SK-N-SH (cell line): Measurements from ENCODE around the gene TMA7. TPM values are rescaled to one million over a fixed set of nuclear protein-coding genes. Genes with fewer than 3 reads are reported as not detected.

Experiments
- CTCF ChIA-PET: fragments of 300-600, 350-600 bp; formaldehyde crosslinking; extraction: SDS; loops from one replicate; lab custom pipeline; 2021; lab: Yijun Ruan, JAX
- POLR2A ChIA-PET: fragments of 350-600 bp; sonication (Branson Sonifier 250); formaldehyde crosslinking; extraction: SDS; loops from one replicate; lab custom pipeline; 2020; ENCODE audit warnings: antibody characterized with exemption, inconsistent platforms; lab: Yijun Ruan, JAX
- DNase-seq: peaks from one replicate; pipeline ENCODE4 v3.0.0; 2012
- H2AFZ ChIP-seq: fragments of 200-600 bp; sonication (generic); 2 replicates; pipeline ENCODE4 v1.8.1; 2016; ENCODE audit warnings: antibody characterized with exemption, mild to moderate bottlenecking, low read depth
- H3F3A ChIP-seq: fragments of 200-600 bp; sonication (generic); replicated peaks from 2 replicates; pipeline ENCODE3; 2016; ENCODE audit warnings: antibody characterized with exemption, mild to moderate bottlenecking; ENCODE audit not compliant: insufficient read depth
- H3K27ac ChIP-seq, 2 experiments: fragments of 200-500 bp in 1 of 2; fragments of 200-600 bp in 1 of 2; sonication (Bioruptor generic) in 1 of 2; sonication (generic), shearing (Covaris generic) in 1 of 2; 2 replicates each; pipeline versions ENCODE4 v1.5.1 to v1.6.1; 2014 to 2016; ENCODE audit warnings: low read depth in 2 of 2, inconsistent platforms in 1 of 2, low read length in 1 of 2, mild to moderate bottlenecking in 1 of 2, mixed read lengths in 1 of 2
- H3K27me3 ChIP-seq: fragments of 200-600 bp; sonication (generic), shearing (Covaris generic); 2 replicates; pipeline ENCODE4 v1.6.1; 2016; ENCODE audit warnings: mixed run types; ENCODE audit not compliant: insufficient read depth
- H3K36me3 ChIP-seq, 2 experiments: fragments of 200-500 bp in 1 of 2; fragments of 200-600 bp in 1 of 2; sonication (Bioruptor generic) in 1 of 2; sonication (generic) in 1 of 2; replicated peaks in 1 of 2; 2 replicates each; pipeline versions ENCODE3 to v1.5.1; 2014 to 2016; ENCODE audit warnings: low read length in 1 of 2, mild to moderate bottlenecking in 1 of 2; ENCODE audit not compliant: insufficient read depth in 2 of 2, control insufficient read depth in 1 of 2
- H3K4me1 ChIP-seq, 2 experiments: fragments of 200-500 bp in 1 of 2; fragments of 200-600 bp in 1 of 2; sonication (Bioruptor generic) in 1 of 2; sonication (generic), shearing (Covaris generic) in 1 of 2; 2 replicates each; pipeline versions ENCODE4 v1.5.1 to v1.6.1; 2014 to 2016; ENCODE audit warnings: low read depth in 1 of 2, low read length in 1 of 2, mixed run types in 1 of 2; ENCODE audit not compliant: insufficient read depth in 2 of 2, control insufficient read depth in 1 of 2
- H3K4me2 ChIP-seq: fragments of 200-600 bp; sonication (generic), shearing (Covaris generic); 2 replicates; pipeline ENCODE4 v1.6.1; 2017; ENCODE audit warnings: mixed run types
- H3K4me3 ChIP-seq, 2 experiments: fragments of 200-500 bp in 1 of 2; fragments of 200-600 bp in 1 of 2; sonication (Bioruptor generic) in 1 of 2; sonication (generic), shearing (Covaris generic) in 1 of 2; 2 replicates each; pipeline versions ENCODE4 v1.5.1 to v1.8.1; 2014 to 2016; ENCODE audit warnings: low read depth in 2 of 2, inconsistent platforms in 1 of 2, low read length in 1 of 2, mild to moderate bottlenecking in 1 of 2, mixed read lengths in 1 of 2, moderate library complexity in 1 of 2
- H3K79me2 ChIP-seq: fragments of 200-600 bp; sonication (generic); 2 replicates; pipeline ENCODE4 v1.8.1; 2017; ENCODE audit warnings: mild to moderate bottlenecking; ENCODE audit not compliant: insufficient read depth
- H3K9ac ChIP-seq: fragments of 200-600 bp; sonication (generic); 2 replicates; pipeline ENCODE4 v1.6.1; 2017; ENCODE audit warnings: mixed run types
- H3K9me2 ChIP-seq: fragments of 200-600 bp; sonication (generic); 2 replicates; pipeline ENCODE4 v1.6.1; 2017; ENCODE audit warnings: mixed run types
- H3K9me3 ChIP-seq: fragments of 200-600 bp; sonication (generic); 2 replicates; pipeline ENCODE4 v1.6.1; 2017; ENCODE audit warnings: mixed run types, mild to moderate bottlenecking, moderate library complexity
- H4K20me1 ChIP-seq: fragments of 200-600 bp; sonication (generic); 2 replicates; pipeline ENCODE4 v1.6.1; 2017; ENCODE audit warnings: mild to moderate bottlenecking, mixed run types; ENCODE audit not compliant: insufficient read depth
- CHD2 ChIP-seq: fragments of 150-350 bp; IDR thresholded peaks from 2 replicates; pipeline ENCODE4 v1.6.1; 2018; ENCODE audit warnings: low read length; ENCODE audit not compliant: partially characterized antibody
- ELF1 ChIP-seq: IDR thresholded peaks from 2 replicates; pipeline ENCODE4 v1.4.0; 2012
- EP300 ChIP-seq, 2 experiments: IDR thresholded peaks; 2 replicates each; pipeline versions ENCODE4 v1.4.0 to v1.6.1; 2012; ENCODE audit warnings: borderline replicate concordance in 1 of 2, low read depth in 1 of 2, low read length in 1 of 2
- EZH2phosphoT487 ChIP-seq: fragments of 200-600 bp; sonication (generic); IDR thresholded peaks from 2 replicates; pipeline ENCODE4 v1.6.1; 2017; ENCODE audit warnings: low read depth, mixed run types, mild to moderate bottlenecking, antibody characterized with exemption, moderate library complexity, borderline replicate concordance
- FOXM1 ChIP-seq: IDR thresholded peaks from 2 replicates; pipeline ENCODE4 v1.4.0; 2012; ENCODE audit warnings: low read depth, mild to moderate bottlenecking
- GATA2 ChIP-seq: sonication (generic); formaldehyde crosslinking; IDR thresholded peaks from 2 replicates; pipeline ENCODE4 v1.5.0; 2020; ENCODE audit warnings: mild to moderate bottlenecking, missing genetic modification reagents
- MEF2A ChIP-seq: IDR thresholded peaks from 2 replicates; pipeline ENCODE4 v1.4.0; 2012; ENCODE audit warnings: low read depth, borderline replicate concordance
- SIN3A ChIP-seq: IDR thresholded peaks from 2 replicates; pipeline ENCODE4 v1.6.1; 2012; ENCODE audit warnings: low read depth, mild to moderate bottlenecking, low read length, moderate library complexity, borderline replicate concordance
- SMC3 ChIP-seq: IDR thresholded peaks from 2 replicates; pipeline ENCODE4 v1.6.1; 2012; ENCODE audit warnings: low read depth, low read length, improper control_type of control experiment
- TAF1 ChIP-seq: IDR thresholded peaks from 2 replicates; pipeline ENCODE4 v1.6.1; 2012; ENCODE audit warnings: low read depth, mild to moderate bottlenecking, low read length, moderate library complexity, borderline replicate concordance
- YY1 ChIP-seq: IDR thresholded peaks from 2 replicates; pipeline ENCODE4 v1.4.0; 2012; ENCODE audit warnings: low read depth, mild to moderate bottlenecking
- WGBS: methylation state at CpG from one replicate; pipeline ENCODE4 v1.1.6; 2017; ENCODE audit warnings: low lambda C conversion rate; 5-methylcytosine and 5-hydroxymethylcytosine counted together
- polyA plus RNA-seq, 3 experiments: library from polyadenylated mRNA; depleted of rRNA; stranded (reverse); fragments of >200 nt; gene quantifications; 2 replicates each; pipeline ENCODE4 v1.2.3, GENCODE V29; 2012
- TF ChIP-seq, protein P1 (sequence below): IDR thresholded peaks from 2 replicates; pipeline ENCODE4 v1.4.0; 2012; ENCODE audit warnings: low read depth
- TF ChIP-seq, protein P2 (sequence below): IDR thresholded peaks from 2 replicates; pipeline ENCODE4 v1.4.0; 2012; ENCODE audit warnings: low read depth, borderline replicate concordance
- TF ChIP-seq, protein P3 (sequence below): IDR thresholded peaks from 2 replicates; pipeline ENCODE4 v1.6.1; 2012; ENCODE audit warnings: mild to moderate bottlenecking, low read depth, low read length, moderate library complexity
- TF ChIP-seq, protein P4 (sequence below): IDR thresholded peaks from 2 replicates; pipeline ENCODE4; 2012

TMA7 gene
- polyA plus RNA-seq, 1 of the 3 experiments (the other 2 are of a cell fraction): 438 TPM

DNA sequence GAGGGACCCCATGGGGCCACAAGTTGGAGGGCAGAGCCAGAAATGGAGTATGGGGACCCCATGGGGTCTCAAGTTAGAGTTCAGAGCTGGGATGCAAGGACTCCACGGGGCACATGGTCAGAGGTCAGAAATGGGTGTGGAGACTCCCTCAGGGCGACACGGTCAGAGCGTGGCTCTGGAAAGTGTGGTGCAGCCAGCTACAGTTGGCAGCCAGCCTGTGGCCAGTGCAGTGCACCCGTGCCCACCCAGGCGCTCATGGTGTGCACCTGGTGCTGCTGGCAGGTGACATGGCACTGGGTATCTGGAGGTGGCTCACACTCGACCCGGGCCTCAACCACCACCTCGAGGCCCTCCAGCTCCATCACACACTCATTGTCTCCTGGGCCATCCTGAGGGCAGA is 21.4 kb upstream of the TMA7 start:
- no peak overlapping the region for H3K9ac ChIP-seq
- peaks cover 10% of the 10 kb centered on the region; the same call in 1 of the 2 replicates for H3K79me2 ChIP-seq
- H3K27me3 ChIP-seq: no peaks in the 10 kb centered on the region
- H3K9me2 ChIP-seq: no peaks in the 10 kb centered on the region
- no peaks in the 10 kb centered on the region for H3K9me3 ChIP-seq
- TF ChIP-seq FOXM1: no peak
- TF ChIP-seq TAF1: no peak
- TF ChIP-seq SMC3: no peak
- TF ChIP-seq EP300 (IDR thresholded peaks at IDR 0.05; ENCODE audit: borderline replicate concordance in 1 of 2, low read depth in 1 of 2, low read length in 1 of 2): no peak
- TF ChIP-seq YY1: no peak
- TF ChIP-seq EZH2phosphoT487: no peak
- no peak for TF ChIP-seq ELF1
- TF ChIP-seq, protein P1, sequence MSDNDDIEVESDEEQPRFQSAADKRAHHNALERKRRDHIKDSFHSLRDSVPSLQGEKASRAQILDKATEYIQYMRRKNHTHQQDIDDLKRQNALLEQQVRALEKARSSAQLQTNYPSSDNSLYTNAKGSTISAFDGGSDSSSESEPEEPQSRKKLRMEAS: no peak
- TF ChIP-seq, protein P2, sequence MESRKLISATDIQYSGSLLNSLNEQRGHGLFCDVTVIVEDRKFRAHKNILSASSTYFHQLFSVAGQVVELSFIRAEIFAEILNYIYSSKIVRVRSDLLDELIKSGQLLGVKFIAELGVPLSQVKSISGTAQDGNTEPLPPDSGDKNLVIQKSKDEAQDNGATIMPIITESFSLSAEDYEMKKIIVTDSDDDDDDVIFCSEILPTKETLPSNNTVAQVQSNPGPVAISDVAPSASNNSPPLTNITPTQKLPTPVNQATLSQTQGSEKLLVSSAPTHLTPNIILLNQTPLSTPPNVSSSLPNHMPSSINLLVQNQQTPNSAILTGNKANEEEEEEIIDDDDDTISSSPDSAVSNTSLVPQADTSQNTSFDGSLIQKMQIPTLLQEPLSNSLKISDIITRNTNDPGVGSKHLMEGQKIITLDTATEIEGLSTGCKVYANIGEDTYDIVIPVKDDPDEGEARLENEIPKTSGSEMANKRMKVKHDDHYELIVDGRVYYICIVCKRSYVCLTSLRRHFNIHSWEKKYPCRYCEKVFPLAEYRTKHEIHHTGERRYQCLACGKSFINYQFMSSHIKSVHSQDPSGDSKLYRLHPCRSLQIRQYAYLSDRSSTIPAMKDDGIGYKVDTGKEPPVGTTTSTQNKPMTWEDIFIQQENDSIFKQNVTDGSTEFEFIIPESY: no peak
- no peak for TF ChIP-seq CHD2
- TF ChIP-seq, protein P3, sequence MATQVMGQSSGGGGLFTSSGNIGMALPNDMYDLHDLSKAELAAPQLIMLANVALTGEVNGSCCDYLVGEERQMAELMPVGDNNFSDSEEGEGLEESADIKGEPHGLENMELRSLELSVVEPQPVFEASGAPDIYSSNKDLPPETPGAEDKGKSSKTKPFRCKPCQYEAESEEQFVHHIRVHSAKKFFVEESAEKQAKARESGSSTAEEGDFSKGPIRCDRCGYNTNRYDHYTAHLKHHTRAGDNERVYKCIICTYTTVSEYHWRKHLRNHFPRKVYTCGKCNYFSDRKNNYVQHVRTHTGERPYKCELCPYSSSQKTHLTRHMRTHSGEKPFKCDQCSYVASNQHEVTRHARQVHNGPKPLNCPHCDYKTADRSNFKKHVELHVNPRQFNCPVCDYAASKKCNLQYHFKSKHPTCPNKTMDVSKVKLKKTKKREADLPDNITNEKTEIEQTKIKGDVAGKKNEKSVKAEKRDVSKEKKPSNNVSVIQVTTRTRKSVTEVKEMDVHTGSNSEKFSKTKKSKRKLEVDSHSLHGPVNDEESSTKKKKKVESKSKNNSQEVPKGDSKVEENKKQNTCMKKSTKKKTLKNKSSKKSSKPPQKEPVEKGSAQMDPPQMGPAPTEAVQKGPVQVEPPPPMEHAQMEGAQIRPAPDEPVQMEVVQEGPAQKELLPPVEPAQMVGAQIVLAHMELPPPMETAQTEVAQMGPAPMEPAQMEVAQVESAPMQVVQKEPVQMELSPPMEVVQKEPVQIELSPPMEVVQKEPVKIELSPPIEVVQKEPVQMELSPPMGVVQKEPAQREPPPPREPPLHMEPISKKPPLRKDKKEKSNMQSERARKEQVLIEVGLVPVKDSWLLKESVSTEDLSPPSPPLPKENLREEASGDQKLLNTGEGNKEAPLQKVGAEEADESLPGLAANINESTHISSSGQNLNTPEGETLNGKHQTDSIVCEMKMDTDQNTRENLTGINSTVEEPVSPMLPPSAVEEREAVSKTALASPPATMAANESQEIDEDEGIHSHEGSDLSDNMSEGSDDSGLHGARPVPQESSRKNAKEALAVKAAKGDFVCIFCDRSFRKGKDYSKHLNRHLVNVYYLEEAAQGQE: no peak
- TF ChIP-seq, protein P4, sequence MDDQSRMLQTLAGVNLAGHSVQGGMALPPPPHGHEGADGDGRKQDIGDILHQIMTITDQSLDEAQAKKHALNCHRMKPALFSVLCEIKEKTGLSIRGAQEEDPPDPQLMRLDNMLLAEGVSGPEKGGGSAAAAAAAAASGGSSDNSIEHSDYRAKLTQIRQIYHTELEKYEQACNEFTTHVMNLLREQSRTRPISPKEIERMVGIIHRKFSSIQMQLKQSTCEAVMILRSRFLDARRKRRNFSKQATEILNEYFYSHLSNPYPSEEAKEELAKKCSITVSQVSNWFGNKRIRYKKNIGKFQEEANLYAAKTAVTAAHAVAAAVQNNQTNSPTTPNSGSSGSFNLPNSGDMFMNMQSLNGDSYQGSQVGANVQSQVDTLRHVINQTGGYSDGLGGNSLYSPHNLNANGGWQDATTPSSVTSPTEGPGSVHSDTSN: no peak
- TF ChIP-seq MEF2A: no peak
- TF ChIP-seq GATA2 (CRISPR knock-in tag): no peak
- TF ChIP-seq SIN3A: no peak
- H3K36me3 ChIP-seq: peaks cover 0 to 57% of the 10 kb centered on the region in 2 experiments
- H3K4me1 ChIP-seq: peaks cover 0 to 16% of the 10 kb centered on the region in 2 experiments; a peak in 1 of 4 replicates
- DNase-seq: no peak
- ChIA-PET CTCF (interaction anchor here (1.2 to 14.1 kb wide), 4 partner anchors 10 to 145 kb away, joined by 5 to 156 read pairs (median 34); no protein-coding TSS in a partner anchor), POLR2A (interaction anchor here (2.0 kb wide), 1 partner anchor 10 kb away, joined by 6 read pairs; no protein-coding TSS in a partner anchor)
- no peak overlapping the region for H3K4me3 ChIP-seq
- no peak overlapping the region; a peak in 1 of 4 replicates for H3K27ac ChIP-seq
- 100% methylated on average over 2 of the region's 9 CpGs for WGBS
- H3K4me2 ChIP-seq: no peak overlapping the region
- H4K20me1 ChIP-seq: no peaks in the 10 kb centered on the region
- no peak overlapping the region for H2AFZ ChIP-seq
- no peaks in the 10 kb centered on the region for H3F3A ChIP-seq
